Liver (tissue), 9 donors: Measurements from ENCODE around the gene MAPK11. TPM values are rescaled to one million over a fixed set of nuclear protein-coding genes. Genes with fewer than 3 reads are reported as not detected.

Source experiments
- DNase-seq: peaks from one replicate; pipeline ENCODE4 v3.0.0-alpha.2; 2017; ENCODE audit warnings: low spot score
- H3K27ac ChIP-seq, 2 donors: one replicate each; pipeline ENCODE4 v1.7.0; 2013; ENCODE audit warnings: inconsistent platforms in 2 of 2, low read length in 2 of 2, control low read depth in 1 of 2, low read depth in 1 of 2, mild to moderate bottlenecking in 1 of 2
- H3K27me3 ChIP-seq, 4 donors: one replicate each; pipeline versions ENCODE4 v1.6.1 to v1.7.0; 2013; ENCODE audit warnings: low read length in 3 of 4, inconsistent platforms in 1 of 4, mild to moderate bottlenecking in 1 of 4, moderate library complexity in 1 of 4; ENCODE audit not compliant: control insufficient read depth in 4 of 4, insufficient read depth in 4 of 4
- H3K36me3 ChIP-seq, 4 donors: one replicate each; pipeline versions ENCODE4 v1.6.1 to v1.7.0; 2013; ENCODE audit warnings: low read length in 3 of 4, mild to moderate bottlenecking in 3 of 4, low read depth in 1 of 4, moderate library complexity in 1 of 4; ENCODE audit not compliant: control insufficient read depth in 4 of 4, insufficient read depth in 3 of 4
- H3K4me1 ChIP-seq, 4 donors: one replicate each; pipeline versions ENCODE4 v1.6.1 to v1.7.0; 2013; ENCODE audit warnings: low read length in 3 of 4, mild to moderate bottlenecking in 3 of 4, moderate library complexity in 1 of 4; ENCODE audit not compliant: control insufficient read depth in 4 of 4, insufficient read depth in 4 of 4
- H3K4me3 ChIP-seq, 3 donors: one replicate each; pipeline versions ENCODE4 v1.6.1 to v1.7.0; 2013; ENCODE audit warnings: low read length in 3 of 3, control low read depth in 1 of 3, low read depth in 1 of 3, mild to moderate bottlenecking in 1 of 3
- H3K9ac ChIP-seq, 2 donors: one replicate each; pipeline ENCODE4 v1.7.0; 2013; ENCODE audit warnings: low read length in 2 of 2, mild to moderate bottlenecking in 2 of 2, moderate library complexity in 2 of 2, control low read depth in 1 of 2, low read depth in 1 of 2
- H3K9me3 ChIP-seq, 4 donors: one replicate each; pipeline versions ENCODE4 v1.6.1 to v1.7.0; 2013; ENCODE audit warnings: low read length in 3 of 4; ENCODE audit not compliant: control insufficient read depth in 4 of 4
- EGR1 ChIP-seq, 2 donors: IDR thresholded peaks; 2 replicates each; pipeline ENCODE4 v1.6.1; 2016 to 2018; ENCODE audit warnings: antibody characterized with exemption in 2 of 2, low read depth in 2 of 2
- FOXA1 ChIP-seq: IDR thresholded peaks from 2 replicates; pipeline ENCODE4 v1.6.1; 2016; ENCODE audit warnings: antibody characterized with exemption
- FOXA2 ChIP-seq: IDR thresholded peaks from 2 replicates; pipeline ENCODE4 v1.6.1; 2016; ENCODE audit warnings: antibody characterized with exemption
- GABPA ChIP-seq, 2 donors: IDR thresholded peaks in 1 of 2; conservative IDR thresholded peaks in 1 of 2; 2 replicates each; pipeline ENCODE4 v1.6.1; 2016; ENCODE audit warnings: antibody characterized with exemption in 2 of 2, mild to moderate bottlenecking in 1 of 2, moderate library complexity in 1 of 2
- HNF4A ChIP-seq, 2 donors: conservative IDR thresholded peaks; 2 replicates each; pipeline ENCODE4 v1.6.1; 2016; ENCODE audit warnings: antibody characterized with exemption in 2 of 2, mild to moderate bottlenecking in 2 of 2
- HNF4G ChIP-seq: IDR thresholded peaks from 2 replicates; pipeline ENCODE4 v1.6.1; 2016; ENCODE audit warnings: antibody characterized with exemption
- JUND ChIP-seq, 2 donors: IDR thresholded peaks; 2 replicates each; pipeline ENCODE4 v1.6.1; 2016; ENCODE audit warnings: antibody characterized with exemption in 2 of 2
- NR2F2 ChIP-seq: IDR thresholded peaks from 2 replicates; pipeline ENCODE4 v1.6.1; 2016; ENCODE audit warnings: antibody characterized with exemption
- RAD21 ChIP-seq, 2 donors: IDR thresholded peaks; 2 replicates each; pipeline ENCODE4 v1.6.1; 2016; ENCODE audit warnings: antibody characterized with exemption in 2 of 2, mild to moderate bottlenecking in 2 of 2
- RXRA ChIP-seq, 2 donors: IDR thresholded peaks; 2 replicates each; pipeline ENCODE4 v1.6.1; 2017 to 2018; ENCODE audit warnings: antibody characterized with exemption in 2 of 2, mild to moderate bottlenecking in 1 of 2
- SP1 ChIP-seq: IDR thresholded peaks from 2 replicates; pipeline ENCODE4 v1.6.1; 2018; ENCODE audit warnings: antibody characterized with exemption, mild to moderate bottlenecking
- TAF1 ChIP-seq: conservative IDR thresholded peaks from 2 replicates; pipeline ENCODE4 v1.6.1; 2016; ENCODE audit warnings: antibody characterized with exemption, mild to moderate bottlenecking
- YY1 ChIP-seq: IDR thresholded peaks from 2 replicates; pipeline ENCODE4 v1.6.1; 2016; ENCODE audit warnings: antibody characterized with exemption, mild to moderate bottlenecking
- WGBS: extraction: QIAGEN DNeasy Blood & Tissue Kit; methylation state at CpG from one replicate; pipeline ENCODE4 v1.1.7; 2013; 5-methylcytosine and 5-hydroxymethylcytosine counted together
- polyA plus RNA-seq, 2 donors: library from polyadenylated mRNA; stranded (reverse) in 1 of 2; unstranded in 1 of 2; fragments of 200-250 nt in 1 of 2; fragments of >200 nt in 1 of 2; fragmentation: Nextera tagmentation in 1 of 2; extraction: Ambion mirVana in 1 of 2; gene quantifications; one replicate each; pipeline versions ENCODE4 v1.2.1 to v1.2.3, GENCODE V29; 2013 to 2015
- total RNA-seq, 2 donors: library from RNA; depleted of rRNA; stranded (reverse); fragments of >200 nt; gene quantifications; one replicate each; pipeline ENCODE4 v1.2.3, GENCODE V29; 2014
- TF ChIP-seq, protein P1 (sequence below): IDR thresholded peaks from 2 replicates; pipeline ENCODE4 v1.6.1; 2016; ENCODE audit warnings: antibody characterized with exemption
- TF ChIP-seq, protein P2 (sequence below): fragments of 150-350 bp; IDR thresholded peaks from 2 replicates; pipeline ENCODE4 v1.5.1; 2017; ENCODE audit warnings: improper control_type of control experiment, low read depth, low read length; ENCODE audit not compliant: missing input control
- TF ChIP-seq, protein P3 (sequence below): IDR thresholded peaks from 2 replicates; pipeline ENCODE4 v1.6.1; 2016; ENCODE audit warnings: antibody characterized with exemption
- TF ChIP-seq, protein P4 (sequence below): IDR thresholded peaks from 2 replicates; pipeline ENCODE4 v1.6.1; 2016; ENCODE audit warnings: antibody characterized with exemption
- TF ChIP-seq, protein P5 (sequence below): IDR thresholded peaks from 2 replicates; pipeline ENCODE4 v1.6.1; 2016; ENCODE audit warnings: antibody characterized with exemption, mild to moderate bottlenecking
- donor health status: healthy.
- donor health status: healthy.
- donor health status: healthy.
- donor health status: healthy.
- donor health status: healthy.

MAPK11 gene
- total and polyA plus RNA-seq, 4 donors = 0.65 to 2.0 (median 1.0) TPM

DNA sequence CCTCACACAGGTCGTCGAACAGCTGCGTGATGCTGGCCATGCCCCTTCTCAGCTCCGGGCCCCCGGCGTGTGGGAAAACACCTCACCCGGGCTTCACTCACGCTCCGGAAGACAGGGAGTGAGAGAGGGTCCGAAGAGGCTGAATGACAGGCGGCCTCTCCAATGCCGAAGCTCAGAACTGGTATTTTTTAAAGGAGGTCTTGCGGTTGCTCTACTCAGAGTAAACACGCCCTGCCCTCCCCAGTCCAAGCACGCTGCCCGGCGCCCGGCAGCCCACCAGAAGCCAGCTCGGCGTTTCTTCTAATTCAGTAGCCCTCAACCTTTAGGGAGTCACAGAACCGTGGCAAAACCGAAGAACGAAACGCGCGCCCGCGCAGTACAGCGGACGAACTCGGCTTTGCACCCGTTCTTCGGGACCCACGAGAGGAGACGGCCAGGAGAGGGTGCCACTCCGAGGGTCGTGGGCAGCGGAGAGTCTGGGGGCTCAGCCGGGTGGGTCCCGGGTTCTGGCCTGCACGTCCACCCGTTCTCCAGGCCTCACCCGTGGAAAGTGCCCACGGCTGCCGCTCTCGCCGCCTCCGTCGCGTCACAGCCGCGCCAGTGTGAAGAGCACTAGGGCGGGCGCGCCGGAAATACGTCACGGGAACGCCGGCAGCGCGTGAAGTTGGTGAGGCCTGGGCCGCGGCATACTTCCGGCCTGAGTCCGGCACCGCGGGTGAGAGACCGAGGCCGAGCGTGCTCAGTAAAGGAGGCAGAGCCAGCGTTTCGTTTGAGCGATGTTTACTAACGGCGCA lies 25.6 kb downstream of the MAPK11 start, which contains the start of gene TUBGCP6:
TSS of gene TUBGCP6 (minus strand) at position 604 of the 794 bp plus-strand sequence. CDS start at position 40, 564 bp downstream.
- Histone ChIP-seq H3K9me3 (no peaks in the 10 kb centered on the region), H3K27ac (peak within 1 kb of the TSS; percentile 80 to 95), H3K9ac (peak within 1 kb of the TSS; percentile 46 to 89), H3K36me3 (peaks cover 2 to 10% (median 7%) of the 10 kb centered on the region in 4 donors), H3K27me3 (no peaks in the 10 kb centered on the region), H3K4me1 (peaks cover 3 to 66% (median 50%) of the 10 kb centered on the region in 4 donors), H3K4me3 (peak within 1 kb of the TSS; percentile 78 to 99 (median 87))
- under 1% methylated on average over 76 of the region's 76 CpGs for WGBS
- TF ChIP-seq NR2F2 (no peak), HNF4G (no peak), YY1 (peak; percentile 72), JUND (IDR thresholded peaks at IDR 0.05) (no peak), RXRA (IDR thresholded peaks at IDR 0.05) (no peak), SP1 (peak; percentile 58), EGR1 (IDR thresholded peaks at IDR 0.05; ENCODE audit: low read depth in 2 of 2) (no peak), GABPA (IDR thresholded peaks at IDR 0.05 in 1 of 2, conservative IDR thresholded peaks at IDR 0.05 in 1 of 2) (peak; percentile 95 to 99), HNF4A (conservative IDR thresholded peaks at IDR 0.05) (peak in 1 of 2 donors; percentile 37), FOXA1 (no peak), TAF1 (no peak), FOXA2 (no peak), RAD21 (IDR thresholded peaks at IDR 0.05) (peak in 1 of 2 donors; percentile 27)
- TF ChIP-seq, protein P1, sequence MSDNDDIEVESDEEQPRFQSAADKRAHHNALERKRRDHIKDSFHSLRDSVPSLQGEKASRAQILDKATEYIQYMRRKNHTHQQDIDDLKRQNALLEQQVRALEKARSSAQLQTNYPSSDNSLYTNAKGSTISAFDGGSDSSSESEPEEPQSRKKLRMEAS = no peak
- TF ChIP-seq, protein P2, sequence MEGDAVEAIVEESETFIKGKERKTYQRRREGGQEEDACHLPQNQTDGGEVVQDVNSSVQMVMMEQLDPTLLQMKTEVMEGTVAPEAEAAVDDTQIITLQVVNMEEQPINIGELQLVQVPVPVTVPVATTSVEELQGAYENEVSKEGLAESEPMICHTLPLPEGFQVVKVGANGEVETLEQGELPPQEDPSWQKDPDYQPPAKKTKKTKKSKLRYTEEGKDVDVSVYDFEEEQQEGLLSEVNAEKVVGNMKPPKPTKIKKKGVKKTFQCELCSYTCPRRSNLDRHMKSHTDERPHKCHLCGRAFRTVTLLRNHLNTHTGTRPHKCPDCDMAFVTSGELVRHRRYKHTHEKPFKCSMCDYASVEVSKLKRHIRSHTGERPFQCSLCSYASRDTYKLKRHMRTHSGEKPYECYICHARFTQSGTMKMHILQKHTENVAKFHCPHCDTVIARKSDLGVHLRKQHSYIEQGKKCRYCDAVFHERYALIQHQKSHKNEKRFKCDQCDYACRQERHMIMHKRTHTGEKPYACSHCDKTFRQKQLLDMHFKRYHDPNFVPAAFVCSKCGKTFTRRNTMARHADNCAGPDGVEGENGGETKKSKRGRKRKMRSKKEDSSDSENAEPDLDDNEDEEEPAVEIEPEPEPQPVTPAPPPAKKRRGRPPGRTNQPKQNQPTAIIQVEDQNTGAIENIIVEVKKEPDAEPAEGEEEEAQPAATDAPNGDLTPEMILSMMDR = peak; percentile 23
- TF ChIP-seq, protein P3, sequence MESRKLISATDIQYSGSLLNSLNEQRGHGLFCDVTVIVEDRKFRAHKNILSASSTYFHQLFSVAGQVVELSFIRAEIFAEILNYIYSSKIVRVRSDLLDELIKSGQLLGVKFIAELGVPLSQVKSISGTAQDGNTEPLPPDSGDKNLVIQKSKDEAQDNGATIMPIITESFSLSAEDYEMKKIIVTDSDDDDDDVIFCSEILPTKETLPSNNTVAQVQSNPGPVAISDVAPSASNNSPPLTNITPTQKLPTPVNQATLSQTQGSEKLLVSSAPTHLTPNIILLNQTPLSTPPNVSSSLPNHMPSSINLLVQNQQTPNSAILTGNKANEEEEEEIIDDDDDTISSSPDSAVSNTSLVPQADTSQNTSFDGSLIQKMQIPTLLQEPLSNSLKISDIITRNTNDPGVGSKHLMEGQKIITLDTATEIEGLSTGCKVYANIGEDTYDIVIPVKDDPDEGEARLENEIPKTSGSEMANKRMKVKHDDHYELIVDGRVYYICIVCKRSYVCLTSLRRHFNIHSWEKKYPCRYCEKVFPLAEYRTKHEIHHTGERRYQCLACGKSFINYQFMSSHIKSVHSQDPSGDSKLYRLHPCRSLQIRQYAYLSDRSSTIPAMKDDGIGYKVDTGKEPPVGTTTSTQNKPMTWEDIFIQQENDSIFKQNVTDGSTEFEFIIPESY = no peak
- TF ChIP-seq, protein P4, sequence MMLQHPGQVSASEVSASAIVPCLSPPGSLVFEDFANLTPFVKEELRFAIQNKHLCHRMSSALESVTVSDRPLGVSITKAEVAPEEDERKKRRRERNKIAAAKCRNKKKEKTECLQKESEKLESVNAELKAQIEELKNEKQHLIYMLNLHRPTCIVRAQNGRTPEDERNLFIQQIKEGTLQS = no peak
- TF ChIP-seq, protein P5, sequence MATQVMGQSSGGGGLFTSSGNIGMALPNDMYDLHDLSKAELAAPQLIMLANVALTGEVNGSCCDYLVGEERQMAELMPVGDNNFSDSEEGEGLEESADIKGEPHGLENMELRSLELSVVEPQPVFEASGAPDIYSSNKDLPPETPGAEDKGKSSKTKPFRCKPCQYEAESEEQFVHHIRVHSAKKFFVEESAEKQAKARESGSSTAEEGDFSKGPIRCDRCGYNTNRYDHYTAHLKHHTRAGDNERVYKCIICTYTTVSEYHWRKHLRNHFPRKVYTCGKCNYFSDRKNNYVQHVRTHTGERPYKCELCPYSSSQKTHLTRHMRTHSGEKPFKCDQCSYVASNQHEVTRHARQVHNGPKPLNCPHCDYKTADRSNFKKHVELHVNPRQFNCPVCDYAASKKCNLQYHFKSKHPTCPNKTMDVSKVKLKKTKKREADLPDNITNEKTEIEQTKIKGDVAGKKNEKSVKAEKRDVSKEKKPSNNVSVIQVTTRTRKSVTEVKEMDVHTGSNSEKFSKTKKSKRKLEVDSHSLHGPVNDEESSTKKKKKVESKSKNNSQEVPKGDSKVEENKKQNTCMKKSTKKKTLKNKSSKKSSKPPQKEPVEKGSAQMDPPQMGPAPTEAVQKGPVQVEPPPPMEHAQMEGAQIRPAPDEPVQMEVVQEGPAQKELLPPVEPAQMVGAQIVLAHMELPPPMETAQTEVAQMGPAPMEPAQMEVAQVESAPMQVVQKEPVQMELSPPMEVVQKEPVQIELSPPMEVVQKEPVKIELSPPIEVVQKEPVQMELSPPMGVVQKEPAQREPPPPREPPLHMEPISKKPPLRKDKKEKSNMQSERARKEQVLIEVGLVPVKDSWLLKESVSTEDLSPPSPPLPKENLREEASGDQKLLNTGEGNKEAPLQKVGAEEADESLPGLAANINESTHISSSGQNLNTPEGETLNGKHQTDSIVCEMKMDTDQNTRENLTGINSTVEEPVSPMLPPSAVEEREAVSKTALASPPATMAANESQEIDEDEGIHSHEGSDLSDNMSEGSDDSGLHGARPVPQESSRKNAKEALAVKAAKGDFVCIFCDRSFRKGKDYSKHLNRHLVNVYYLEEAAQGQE = peak; percentile 8
- DNase-seq = peak; percentile 94
